ENCODE results near the gene SPATA2L. TPM values are rescaled to one million over a fixed set of nuclear protein-coding genes. Genes with fewer than 3 reads are reported as not detected.

SPATA2L gene
- total and polyA plus RNA-seq, 2 of the 13 experiments (the other 11 are each of a cell fraction or from before 2014, with no cell fraction given), result 9.1 to 20.7 TPM

- intact Hi-C loops (cut with micrococcal nuclease; ENCODE audit: unreplicated experiment) (loop anchor here (2.0 kb wide), 2 partner anchors 15 kb away; partner anchors contain the start of gene SPATA2L), in situ Hi-C loops (cut with HindIII; ENCODE audit: extremely low pct_ligation_motif_present, low pct_unique_long_range_greater_than_20kb) (no loop called here)
- H4K20me1 ChIP-seq (ENCODE audit: insufficient read depth, low read length), result no peaks in the 10 kb centered on the region
- H3K79me2 ChIP-seq (ENCODE audit: insufficient read depth, low read length), result no peaks in the 10 kb centered on the region
- no peaks in the 10 kb centered on the region for H3K27me3 ChIP-seq (ENCODE audit: control insufficient read depth in 1 of 2, insufficient read depth in 2 of 2, low read length in 2 of 2)
- H3K4me2 ChIP-seq (ENCODE audit: low read depth, low read length), result 0 out of 2 replicates have a peak overlapping the region, but pooled peaks have one; percentile 28
- no peak overlapping the region for H3K4me3 ChIP-seq (replicated peaks in 1 of 3; ENCODE audit: insufficient read depth in 1 of 3, low read depth in 2 of 3, low read length in 3 of 3)
- BruUV-seq (replicated peaks), result no TSS peak
- WGBS (ENCODE audit: low lambda C conversion rate), result 100% methylated on average over 1 of the region's 1 CpG
- no peaks in the 10 kb centered on the region for H3K36me3 ChIP-seq (replicated peaks in 1 of 2; ENCODE audit: control insufficient read depth in 1 of 2, insufficient read depth in 2 of 2, low read length in 2 of 2)
- POLR2A ChIA-PET, result interaction anchor here (1.1 to 2.5 kb wide), 2 partner anchors 9 to 14 kb away, joined by 7 to 32 read pairs; no protein-coding TSS in a partner anchor
- TF ChIP-seq RXRA (CRISPR knock-in tag; IDR thresholded peaks at IDR 0.05) (no peak), ZNF629 (CRISPR knock-in tag; conservative IDR thresholded peaks at IDR 0.05) (no peak), PHF5A (CRISPR knock-in tag; IDR thresholded peaks at IDR 0.05; ENCODE audit: low read depth, unreplicated experiment) (no peak), ERF (CRISPR knock-in tag; IDR thresholded peaks at IDR 0.05) (no peak), ZNF766 (CRISPR knock-in tag; IDR thresholded peaks at IDR 0.05; ENCODE audit: borderline replicate concordance) (no peak), ZNF775 (CRISPR knock-in tag; IDR thresholded peaks at IDR 0.05; ENCODE audit: borderline replicate concordance) (no peak), HOXD1 (CRISPR knock-in tag; IDR thresholded peaks at IDR 0.05) (no peak), SIN3B (IDR thresholded peaks at IDR 0.05; ENCODE audit: low read length) (no peak), ZEB1 (IDR thresholded peaks at IDR 0.05; ENCODE audit: insufficient replicate concordance, low read depth) (peak; percentile 52), ZFP91 (CRISPR knock-in tag; IDR thresholded peaks at IDR 0.05; ENCODE audit: borderline replicate concordance) (no peak), TP53 (CRISPR knock-in tag; conservative IDR thresholded peaks at IDR 0.05) (no peak)
- TF ChIP-seq, protein P1, sequence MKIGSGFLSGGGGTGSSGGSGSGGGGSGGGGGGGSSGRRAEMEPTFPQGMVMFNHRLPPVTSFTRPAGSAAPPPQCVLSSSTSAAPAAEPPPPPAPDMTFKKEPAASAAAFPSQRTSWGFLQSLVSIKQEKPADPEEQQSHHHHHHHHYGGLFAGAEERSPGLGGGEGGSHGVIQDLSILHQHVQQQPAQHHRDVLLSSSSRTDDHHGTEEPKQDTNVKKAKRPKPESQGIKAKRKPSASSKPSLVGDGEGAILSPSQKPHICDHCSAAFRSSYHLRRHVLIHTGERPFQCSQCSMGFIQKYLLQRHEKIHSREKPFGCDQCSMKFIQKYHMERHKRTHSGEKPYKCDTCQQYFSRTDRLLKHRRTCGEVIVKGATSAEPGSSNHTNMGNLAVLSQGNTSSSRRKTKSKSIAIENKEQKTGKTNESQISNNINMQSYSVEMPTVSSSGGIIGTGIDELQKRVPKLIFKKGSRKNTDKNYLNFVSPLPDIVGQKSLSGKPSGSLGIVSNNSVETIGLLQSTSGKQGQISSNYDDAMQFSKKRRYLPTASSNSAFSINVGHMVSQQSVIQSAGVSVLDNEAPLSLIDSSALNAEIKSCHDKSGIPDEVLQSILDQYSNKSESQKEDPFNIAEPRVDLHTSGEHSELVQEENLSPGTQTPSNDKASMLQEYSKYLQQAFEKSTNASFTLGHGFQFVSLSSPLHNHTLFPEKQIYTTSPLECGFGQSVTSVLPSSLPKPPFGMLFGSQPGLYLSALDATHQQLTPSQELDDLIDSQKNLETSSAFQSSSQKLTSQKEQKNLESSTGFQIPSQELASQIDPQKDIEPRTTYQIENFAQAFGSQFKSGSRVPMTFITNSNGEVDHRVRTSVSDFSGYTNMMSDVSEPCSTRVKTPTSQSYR (CRISPR knock-in tag; IDR thresholded peaks at IDR 0.05; ENCODE audit: borderline replicate concordance), result no peak
- TF ChIP-seq, protein P2, sequence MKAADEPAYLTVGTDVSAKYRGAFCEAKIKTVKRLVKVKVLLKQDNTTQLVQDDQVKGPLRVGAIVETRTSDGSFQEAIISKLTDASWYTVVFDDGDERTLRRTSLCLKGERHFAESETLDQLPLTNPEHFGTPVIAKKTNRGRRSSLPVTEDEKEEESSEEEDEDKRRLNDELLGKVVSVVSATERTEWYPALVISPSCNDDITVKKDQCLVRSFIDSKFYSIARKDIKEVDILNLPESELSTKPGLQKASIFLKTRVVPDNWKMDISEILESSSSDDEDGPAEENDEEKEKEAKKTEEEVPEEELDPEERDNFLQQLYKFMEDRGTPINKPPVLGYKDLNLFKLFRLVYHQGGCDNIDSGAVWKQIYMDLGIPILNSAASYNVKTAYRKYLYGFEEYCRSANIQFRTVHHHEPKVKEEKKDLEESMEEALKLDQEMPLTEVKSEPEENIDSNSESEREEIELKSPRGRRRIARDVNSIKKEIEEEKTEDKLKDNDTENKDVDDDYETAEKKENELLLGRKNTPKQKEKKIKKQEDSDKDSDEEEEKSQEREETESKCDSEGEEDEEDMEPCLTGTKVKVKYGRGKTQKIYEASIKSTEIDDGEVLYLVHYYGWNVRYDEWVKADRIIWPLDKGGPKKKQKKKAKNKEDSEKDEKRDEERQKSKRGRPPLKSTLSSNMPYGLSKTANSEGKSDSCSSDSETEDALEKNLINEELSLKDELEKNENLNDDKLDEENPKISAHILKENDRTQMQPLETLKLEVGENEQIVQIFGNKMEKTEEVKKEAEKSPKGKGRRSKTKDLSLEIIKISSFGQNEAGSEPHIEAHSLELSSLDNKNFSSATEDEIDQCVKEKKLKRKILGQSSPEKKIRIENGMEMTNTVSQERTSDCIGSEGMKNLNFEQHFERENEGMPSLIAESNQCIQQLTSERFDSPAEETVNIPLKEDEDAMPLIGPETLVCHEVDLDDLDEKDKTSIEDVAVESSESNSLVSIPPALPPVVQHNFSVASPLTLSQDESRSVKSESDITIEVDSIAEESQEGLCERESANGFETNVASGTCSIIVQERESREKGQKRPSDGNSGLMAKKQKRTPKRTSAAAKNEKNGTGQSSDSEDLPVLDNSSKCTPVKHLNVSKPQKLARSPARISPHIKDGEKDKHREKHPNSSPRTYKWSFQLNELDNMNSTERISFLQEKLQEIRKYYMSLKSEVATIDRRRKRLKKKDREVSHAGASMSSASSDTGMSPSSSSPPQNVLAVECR (CRISPR knock-in tag; IDR thresholded peaks at IDR 0.05; ENCODE audit: borderline replicate concordance), result 0 out of 2 replicates have a peak, but pooled peaks have one; percentile 24
- DNase-seq (ENCODE audit: low spot score) (no peak), FAIRE-seq (no peak), ATAC-seq (no peak)
- CTCF ChIA-PET (ENCODE audit: low intra/inter-chr PET ratio, low total read pairs), result no interaction called here
- no peak overlapping the region for H3K9ac ChIP-seq (ENCODE audit: insufficient read depth, low read depth, low read length)
- H3K27ac ChIP-seq (ENCODE audit: extremely low read length, insufficient read depth, low read length), result peak overlapping the region; percentile 17
- H3K4me1 ChIP-seq (ENCODE audit: insufficient read depth, low read length), result peaks cover 58% of the 10 kb centered on the region
- H3K9me3 ChIP-seq (ENCODE audit: low read length), result peaks cover 15% of the 10 kb centered on the region
- H2AFZ ChIP-seq (ENCODE audit: low read length), result no peak overlapping the region
Observed at GRCh38 chr16:89685916-89686315, 15.6 kb downstream of the SPATA2L start.
